HT1080 (cell line): ENCODE data around the gene MINDY4. TPM values are rescaled to one million over a fixed set of nuclear protein-coding genes. Genes with fewer than 3 reads are reported as not detected.

Experiments
- DNase-seq: peaks from one replicate; pipeline ENCODE4 v3.0.0-alpha.2; 2015; ENCODE audit warnings: low read depth
- total RNA-seq: library from RNA; depleted of rRNA; stranded (reverse); fragments of >200 nt; shearing (Covaris generic); gene quantifications from 2 replicates; pipeline ENCODE4 v1.2.3, GENCODE V29; 2014

The MINDY4 gene
- total RNA-seq, 1 experiment from 2014 or later, result 1.8 TPM

GRCh38 chr7:30900053-30900452, 128.8 kb downstream of the MINDY4 start:
- DNase-seq, result peak; percentile 30

GRCh38 chr7:30900803-30901362, 129.7 kb downstream of the MINDY4 start:
- DNase-seq, result no peak

GRCh38 chr7:30901856-30902255, 130.6 kb downstream of the MINDY4 start:
- DNase-seq, result no peak

GRCh38 chr7:30902466-30902865, 131.2 kb downstream of the MINDY4 start:
- DNase-seq, result no peak

GRCh38 chr7:30903146-30903545, 131.9 kb downstream of the MINDY4 start:
- DNase-seq, result no peak

GRCh38 chr7:30904561-30904960, 133.3 kb downstream of the MINDY4 start:
- no peak for DNase-seq

- DNase-seq, result no peak
Measured at GRCh38 chr7:30905078-30906012, 134.1 kb downstream of the MINDY4 start.

- DNase-seq, result no peak
Measured at GRCh38 chr7:30906014-30906413, 134.8 kb downstream of the MINDY4 start.

GRCh38 chr7:30906515-30907240, 135.5 kb downstream of the MINDY4 start:
- DNase-seq, result no peak

GRCh38 chr7:30907527-30908267, 136.5 kb downstream of the MINDY4 start:
- no peak for DNase-seq

- peak; percentile 33 for DNase-seq
Measured at GRCh38 chr7:30908681-30909080, 137.5 kb downstream of the MINDY4 start.

GRCh38 chr7:30909431-30909830, 138.2 kb downstream of the MINDY4 start:
- no peak for DNase-seq

- no peak for DNase-seq
Measured at GRCh38 chr7:30910411-30911073, 139.3 kb downstream of the MINDY4 start.

- no peak for DNase-seq
Measured at GRCh38 chr7:30911133-30911532, 139.9 kb downstream of the MINDY4 start.

- no peak for DNase-seq
Measured at GRCh38 chr7:30911561-30911969, 140.3 kb downstream of the MINDY4 start, which contains the start of gene AQP1. TSS of gene AQP1 (plus strand) at chr7:30911853. CDS start at chr7:30911910, 57 bp downstream.

GRCh38 chr7:30912021-30912730, 141.0 kb downstream of the MINDY4 start:
- no peak for DNase-seq

GRCh38 chr7:30912731-30912985, 141.4 kb downstream of the MINDY4 start:
- no peak for DNase-seq

- no peak for DNase-seq
Measured at GRCh38 chr7:30912986-30913811, 142.0 kb downstream of the MINDY4 start.

- DNase-seq, result no peak
Measured at GRCh38 chr7:30913821-30914515, 142.8 kb downstream of the MINDY4 start.
